Neural progenitor cell (in vitro differentiated cells): Measurements from ENCODE around the gene KRTAP12-4.

Experiments used
- EZH2 ChIP-seq: fragments of 200-600 bp; sonication (generic); IDR thresholded peaks from 2 replicates; pipeline ENCODE4 v1.6.1; 2017; ENCODE audit warnings: antibody characterized with exemption, mild to moderate bottlenecking, moderate library complexity
- EZH2phosphoT487 ChIP-seq: fragments of 200-600 bp; sonication (generic); IDR thresholded peaks from 2 replicates; pipeline ENCODE4 v1.6.1; 2017; ENCODE audit warnings: antibody characterized with exemption
- TF ChIP-seq, protein P1 (sequence below): fragments of 200-600 bp; sonication (generic); IDR thresholded peaks from 2 replicates; pipeline ENCODE4 v1.5.1; 2017; ENCODE audit warnings: antibody characterized with exemption, mild to moderate bottlenecking

DNA sequence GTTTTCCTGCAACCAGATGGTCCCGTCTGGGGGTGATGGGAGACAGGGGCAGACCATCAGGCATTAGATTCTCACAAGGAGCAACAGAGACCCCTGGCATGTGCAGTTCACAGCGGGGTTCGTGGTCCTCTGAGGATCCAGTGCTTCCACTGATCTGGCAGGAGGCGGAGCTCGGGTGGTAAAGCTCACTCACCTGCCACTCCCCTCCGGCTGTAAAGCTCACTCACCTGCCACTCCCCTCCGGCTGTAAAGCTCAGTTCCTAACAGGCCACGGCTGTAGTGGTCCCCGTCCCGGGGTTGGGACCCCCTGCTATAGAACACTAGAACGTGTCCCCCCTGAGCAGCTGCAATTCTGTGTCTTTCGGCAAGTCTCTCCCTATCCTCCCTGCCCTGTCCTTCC, 47.1 kb upstream of the KRTAP12-4 start:
- TF ChIP-seq, protein P1, sequence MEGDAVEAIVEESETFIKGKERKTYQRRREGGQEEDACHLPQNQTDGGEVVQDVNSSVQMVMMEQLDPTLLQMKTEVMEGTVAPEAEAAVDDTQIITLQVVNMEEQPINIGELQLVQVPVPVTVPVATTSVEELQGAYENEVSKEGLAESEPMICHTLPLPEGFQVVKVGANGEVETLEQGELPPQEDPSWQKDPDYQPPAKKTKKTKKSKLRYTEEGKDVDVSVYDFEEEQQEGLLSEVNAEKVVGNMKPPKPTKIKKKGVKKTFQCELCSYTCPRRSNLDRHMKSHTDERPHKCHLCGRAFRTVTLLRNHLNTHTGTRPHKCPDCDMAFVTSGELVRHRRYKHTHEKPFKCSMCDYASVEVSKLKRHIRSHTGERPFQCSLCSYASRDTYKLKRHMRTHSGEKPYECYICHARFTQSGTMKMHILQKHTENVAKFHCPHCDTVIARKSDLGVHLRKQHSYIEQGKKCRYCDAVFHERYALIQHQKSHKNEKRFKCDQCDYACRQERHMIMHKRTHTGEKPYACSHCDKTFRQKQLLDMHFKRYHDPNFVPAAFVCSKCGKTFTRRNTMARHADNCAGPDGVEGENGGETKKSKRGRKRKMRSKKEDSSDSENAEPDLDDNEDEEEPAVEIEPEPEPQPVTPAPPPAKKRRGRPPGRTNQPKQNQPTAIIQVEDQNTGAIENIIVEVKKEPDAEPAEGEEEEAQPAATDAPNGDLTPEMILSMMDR, result no peak
- TF ChIP-seq EZH2 (no peak), EZH2phosphoT487 (no peak)
